ENCODE results near the gene KRTAP10-12.

The KRTAP10-12 gene

GRCh38 chr21:44657635-44658540 is 39.1 kb upstream of the KRTAP10-12 start, which contains the start of gene KRTAP12-3:
TSS of gene KRTAP12-3 (plus strand) at chr21:44657932. CDS start at chr21:44657980, 48 bp downstream.
- TF ChIP-seq CEBPB (IDR thresholded peaks at IDR 0.05) (no peak), RAD21 (IDR thresholded peaks at IDR 0.05; ENCODE audit: low read depth) (no peak), TEAD4 (IDR thresholded peaks at IDR 0.05) (no peak), EP300 (IDR thresholded peaks at IDR 0.05; ENCODE audit: borderline replicate concordance) (no peak)

- no peak for TF ChIP-seq MAX (IDR thresholded peaks at IDR 0.05)
- no peak for TF ChIP-seq YY1 (IDR thresholded peaks at IDR 0.05; ENCODE audit: low read depth)
- TF ChIP-seq TCF12 (IDR thresholded peaks at IDR 0.05; ENCODE audit: low read depth), result no peak
- TF ChIP-seq NFIC (IDR thresholded peaks at IDR 0.05), result no peak
Observed at GRCh38 chr21:44658541-44658910, 38.4 kb upstream of the KRTAP10-12 start.

- no peak for TF ChIP-seq TCF12 (IDR thresholded peaks at IDR 0.05; ENCODE audit: low read depth)
- no peak for TF ChIP-seq TAF1 (IDR thresholded peaks at IDR 0.05; ENCODE audit: low read depth)
- TF ChIP-seq EGR1 (IDR thresholded peaks at IDR 0.05), result no peak
Observed at GRCh38 chr21:44658913-44659595, 37.9 kb upstream of the KRTAP10-12 start.

- TF ChIP-seq TCF12 (IDR thresholded peaks at IDR 0.05; ENCODE audit: low read depth) (no peak), REST (IDR thresholded peaks at IDR 0.05; ENCODE audit: low read depth) (no peak), TEAD4 (IDR thresholded peaks at IDR 0.05) (no peak), FOXM1 (IDR thresholded peaks at IDR 0.05; ENCODE audit: borderline replicate concordance, low read depth) (no peak), CEBPB (IDR thresholded peaks at IDR 0.05) (no peak), TAF1 (IDR thresholded peaks at IDR 0.05; ENCODE audit: low read depth) (no peak), YY1 (IDR thresholded peaks at IDR 0.05; ENCODE audit: low read depth) (no peak), EP300 (IDR thresholded peaks at IDR 0.05; ENCODE audit: borderline replicate concordance) (no peak), RAD21 (IDR thresholded peaks at IDR 0.05; ENCODE audit: low read depth) (no peak), MAX (IDR thresholded peaks at IDR 0.05) (no peak), ZBTB7A (IDR thresholded peaks at IDR 0.05; ENCODE audit: low read depth) (no peak), EGR1 (IDR thresholded peaks at IDR 0.05) (no peak), CREB1 (IDR thresholded peaks at IDR 0.05; ENCODE audit: low read depth) (no peak), NFIC (IDR thresholded peaks at IDR 0.05) (no peak), USF1 (IDR thresholded peaks at IDR 0.05) (no peak)
Observed at GRCh38 chr21:44664691-44665090, 32.3 kb upstream of the KRTAP10-12 start.

GRCh38 chr21:44666401-44667320 is 30.3 kb upstream of the KRTAP10-12 start, which contains the start of gene KRTAP12-2:
TSS of gene KRTAP12-2 (minus strand) at chr21:44666927. CDS start at chr21:44666886, 41 bp downstream.
- TF ChIP-seq CREB1 (IDR thresholded peaks at IDR 0.05; ENCODE audit: low read depth), result no peak
- TF ChIP-seq TAF1 (IDR thresholded peaks at IDR 0.05; ENCODE audit: low read depth), result no peak
- TF ChIP-seq RAD21 (IDR thresholded peaks at IDR 0.05; ENCODE audit: low read depth), result no peak
- no peak for TF ChIP-seq CEBPB (IDR thresholded peaks at IDR 0.05)
- no peak for TF ChIP-seq YY1 (IDR thresholded peaks at IDR 0.05; ENCODE audit: low read depth)
- no peak for TF ChIP-seq FOXM1 (IDR thresholded peaks at IDR 0.05; ENCODE audit: borderline replicate concordance, low read depth)
- no peak for TF ChIP-seq NFIC (IDR thresholded peaks at IDR 0.05)
- TF ChIP-seq ZBTB7A (IDR thresholded peaks at IDR 0.05; ENCODE audit: low read depth), result no peak
- TF ChIP-seq MAX (IDR thresholded peaks at IDR 0.05), result no peak

- no peak for TF ChIP-seq YY1 (IDR thresholded peaks at IDR 0.05; ENCODE audit: low read depth)
- TF ChIP-seq CREB1 (IDR thresholded peaks at IDR 0.05; ENCODE audit: low read depth), result no peak
- TF ChIP-seq EP300 (IDR thresholded peaks at IDR 0.05; ENCODE audit: borderline replicate concordance), result no peak
- no peak for TF ChIP-seq REST (IDR thresholded peaks at IDR 0.05; ENCODE audit: low read depth)
- TF ChIP-seq RAD21 (IDR thresholded peaks at IDR 0.05; ENCODE audit: low read depth), result no peak
- no peak for TF ChIP-seq NFIC (IDR thresholded peaks at IDR 0.05)
- no peak for TF ChIP-seq TCF12 (IDR thresholded peaks at IDR 0.05; ENCODE audit: low read depth)
- no peak for TF ChIP-seq CEBPB (IDR thresholded peaks at IDR 0.05)
- TF ChIP-seq ZBTB7A (IDR thresholded peaks at IDR 0.05; ENCODE audit: low read depth), result no peak
- no peak for TF ChIP-seq EGR1 (IDR thresholded peaks at IDR 0.05)
- TF ChIP-seq TAF1 (IDR thresholded peaks at IDR 0.05; ENCODE audit: low read depth), result no peak
- no peak for TF ChIP-seq TEAD4 (IDR thresholded peaks at IDR 0.05)
- no peak for TF ChIP-seq FOXM1 (IDR thresholded peaks at IDR 0.05; ENCODE audit: borderline replicate concordance, low read depth)
- TF ChIP-seq USF1 (IDR thresholded peaks at IDR 0.05), result no peak
- no peak for TF ChIP-seq MAX (IDR thresholded peaks at IDR 0.05)
Observed at GRCh38 chr21:44667612-44668011, 29.4 kb upstream of the KRTAP10-12 start.

All from Ishikawa (cell line).